HG03045 (cell line): ENCODE measurements around the gene DNAJB13.

Source experiments
- ATAC-seq: cut with Tn5 transposase; IDR thresholded peaks from one replicate; pipeline ENCODE4 v1.9.1; 2021; ENCODE audit warnings: mild to moderate bottlenecking, moderate library complexity; ENCODE audit not compliant: unreplicated experiment

Gene DNAJB13

GRCh38 chr11:73998846-73999575 is 48.2 kb downstream of the DNAJB13 start:
- no peak for ATAC-seq

GRCh38 chr11:73999581-74000306 is 48.9 kb downstream of the DNAJB13 start:
- ATAC-seq: no peak

GRCh38 chr11:74000307-74001133 is 49.7 kb downstream of the DNAJB13 start:
- no peak for ATAC-seq

- no peak for ATAC-seq
Observed at GRCh38 chr11:74001822-74002286, 51.0 kb downstream of the DNAJB13 start.

- ATAC-seq: no peak
Observed at GRCh38 chr11:74002832-74003231, 52.0 kb downstream of the DNAJB13 start.

GRCh38 chr11:74004046-74004695 is 53.3 kb downstream of the DNAJB13 start:
- no peak for ATAC-seq

- no peak for ATAC-seq
Observed at GRCh38 chr11:74004759-74005615, 54.2 kb downstream of the DNAJB13 start.

- ATAC-seq: no peak
Observed at GRCh38 chr11:74005721-74006517, 55.1 kb downstream of the DNAJB13 start.

GRCh38 chr11:74006743-74007304 is 56.0 kb downstream of the DNAJB13 start:
- ATAC-seq: no peak

- no peak for ATAC-seq
Observed at GRCh38 chr11:74007691-74008372, 57.0 kb downstream of the DNAJB13 start.

- ATAC-seq: no peak
Observed at GRCh38 chr11:74008373-74009229, 57.8 kb downstream of the DNAJB13 start, which contains the start of gene UCP3. Gene UCP3 (minus strand): TSS chr11:74009085. CDS start chr11:74007042, 2,043 bp downstream.

- ATAC-seq: no peak
Observed at GRCh38 chr11:74009230-74009547, 58.4 kb downstream of the DNAJB13 start.

- no peak for ATAC-seq
Observed at GRCh38 chr11:74009675-74010305, 59.0 kb downstream of the DNAJB13 start.

GRCh38 chr11:74010306-74011300 is 59.8 kb downstream of the DNAJB13 start:
- ATAC-seq: no peak

- ATAC-seq: no peak
Observed at GRCh38 chr11:74011360-74012073, 60.7 kb downstream of the DNAJB13 start.
